Omental fat pad (tissue), 4 donors: ENCODE data around the gene PDCL2. TPM values are rescaled to one million over a fixed set of nuclear protein-coding genes. Genes with fewer than 3 reads are reported as not detected.

Source experiments
- ATAC-seq: fragments of 150-250 bp; one replicate; pipeline ENCODE4 v1.9.1; 2016; ENCODE audit warnings: mild to moderate bottlenecking, moderate library complexity; ENCODE audit not compliant: low FRiP score
- DNase-seq: peaks from one replicate; pipeline ENCODE4 v3.0.0-alpha.2; 2019; ENCODE audit warnings: low spot score
- total RNA-seq, 4 donors: library from RNA; depleted of rRNA; stranded (reverse); fragments of >200 nt; gene quantifications; one replicate each; pipeline ENCODE4 v1.1.0, GENCODE V29; 2016
- TF ChIP-seq, protein P1 (sequence below), 3 donors: fragments of 450-650 bp; IDR thresholded peaks; one replicate each; pipeline ENCODE4 v1.5.1; 2016 to 2017; ENCODE audit warnings: antibody characterized with exemption in 3 of 3, mild to moderate bottlenecking in 3 of 3, moderate library complexity in 2 of 3

Gene PDCL2
- total RNA-seq, 4 donors from 2014 or later = not detected

DNA sequence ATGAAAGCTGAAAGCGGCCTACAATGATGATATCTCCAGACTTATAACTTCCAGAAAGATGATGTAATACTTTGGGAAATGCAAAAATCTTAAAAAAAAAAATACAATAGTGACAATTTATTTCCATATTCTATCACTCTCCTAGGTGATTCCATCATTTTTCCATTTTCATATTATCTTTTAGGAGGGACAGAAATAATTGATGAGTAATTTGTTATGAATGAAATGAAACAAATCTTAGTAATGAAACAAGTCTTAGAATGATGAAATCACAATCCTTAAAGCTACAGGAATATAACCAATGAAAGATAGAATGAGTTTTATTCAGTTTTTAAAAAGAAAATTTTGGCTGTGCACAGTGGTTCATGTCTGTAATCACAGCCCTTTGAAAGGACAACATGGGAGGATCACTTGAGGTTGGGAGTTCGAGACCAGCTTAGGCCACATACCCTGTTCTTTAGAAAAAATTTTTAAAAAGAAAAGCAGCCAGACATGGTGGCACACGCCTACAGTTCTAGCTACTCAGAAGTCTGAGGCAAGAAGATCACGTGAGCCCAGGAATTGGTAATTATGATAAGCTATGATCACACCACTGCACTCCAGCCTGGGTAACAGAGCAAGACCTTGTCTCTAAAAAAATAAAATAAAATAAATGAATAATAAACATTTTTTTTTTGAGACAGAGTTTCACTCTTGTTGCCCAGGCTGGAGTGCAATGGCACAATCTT is 67.0 kb downstream of the PDCL2 start:
- TF ChIP-seq, protein P1, sequence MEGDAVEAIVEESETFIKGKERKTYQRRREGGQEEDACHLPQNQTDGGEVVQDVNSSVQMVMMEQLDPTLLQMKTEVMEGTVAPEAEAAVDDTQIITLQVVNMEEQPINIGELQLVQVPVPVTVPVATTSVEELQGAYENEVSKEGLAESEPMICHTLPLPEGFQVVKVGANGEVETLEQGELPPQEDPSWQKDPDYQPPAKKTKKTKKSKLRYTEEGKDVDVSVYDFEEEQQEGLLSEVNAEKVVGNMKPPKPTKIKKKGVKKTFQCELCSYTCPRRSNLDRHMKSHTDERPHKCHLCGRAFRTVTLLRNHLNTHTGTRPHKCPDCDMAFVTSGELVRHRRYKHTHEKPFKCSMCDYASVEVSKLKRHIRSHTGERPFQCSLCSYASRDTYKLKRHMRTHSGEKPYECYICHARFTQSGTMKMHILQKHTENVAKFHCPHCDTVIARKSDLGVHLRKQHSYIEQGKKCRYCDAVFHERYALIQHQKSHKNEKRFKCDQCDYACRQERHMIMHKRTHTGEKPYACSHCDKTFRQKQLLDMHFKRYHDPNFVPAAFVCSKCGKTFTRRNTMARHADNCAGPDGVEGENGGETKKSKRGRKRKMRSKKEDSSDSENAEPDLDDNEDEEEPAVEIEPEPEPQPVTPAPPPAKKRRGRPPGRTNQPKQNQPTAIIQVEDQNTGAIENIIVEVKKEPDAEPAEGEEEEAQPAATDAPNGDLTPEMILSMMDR (IDR thresholded peaks at IDR 0.05) = no peak
- no peak for DNase-seq
- no peak for ATAC-seq

DNA sequence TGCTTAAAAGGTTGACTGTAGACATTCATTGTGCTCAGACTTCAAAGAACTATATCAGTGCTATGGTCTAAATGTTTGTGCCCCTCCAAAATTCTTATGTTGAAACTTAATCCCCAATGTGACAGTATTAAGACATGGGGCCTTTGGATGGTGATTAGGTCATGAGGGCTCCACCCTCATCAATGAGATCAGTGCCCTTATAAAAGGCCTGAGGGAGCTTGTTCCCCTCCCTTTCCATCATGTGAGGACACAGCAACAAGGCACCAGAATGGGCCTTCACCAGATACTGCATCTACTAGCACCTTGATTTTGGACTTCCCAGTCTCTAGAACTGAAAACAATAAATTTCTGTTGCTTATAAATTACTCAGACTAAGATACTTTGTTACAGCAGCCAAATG is 73.6 kb downstream of the PDCL2 start:
- ATAC-seq = no peak
- no peak for DNase-seq
- TF ChIP-seq, protein P1 (IDR thresholded peaks at IDR 0.05) = no peak

DNA sequence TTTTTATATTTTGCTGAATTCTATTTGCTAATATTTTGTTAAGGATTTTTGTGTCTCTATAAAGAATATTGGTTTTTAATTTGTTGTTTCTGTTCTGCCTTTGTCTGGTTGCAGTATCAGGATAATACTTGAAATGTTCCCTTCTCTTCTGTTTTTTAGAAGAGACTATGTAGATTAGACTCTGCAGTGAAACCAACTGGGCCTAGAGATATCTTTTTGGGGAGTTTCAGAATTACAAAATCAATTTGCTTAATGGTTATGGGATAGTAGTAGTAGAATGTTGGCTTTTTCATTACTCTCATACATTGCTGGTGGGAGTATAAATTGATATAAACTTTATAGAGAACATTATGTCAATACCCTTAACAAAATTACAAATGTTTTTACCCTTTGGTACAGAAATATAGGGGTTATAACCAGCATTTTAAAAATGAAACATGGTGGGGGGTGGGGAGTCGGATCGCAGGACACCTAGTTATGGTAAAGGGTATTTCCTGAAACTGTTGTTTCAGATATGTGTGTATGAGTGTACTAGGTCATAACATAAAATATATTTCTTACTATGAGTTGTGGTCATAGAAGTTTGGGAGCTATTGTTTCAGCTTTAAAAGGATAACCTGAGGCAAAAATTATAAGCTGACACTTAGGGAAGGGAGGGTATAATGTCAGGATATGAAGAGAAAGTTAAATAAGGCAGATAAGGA is 74.4 kb downstream of the PDCL2 start:
- no peak for DNase-seq
- TF ChIP-seq, protein P1 (IDR thresholded peaks at IDR 0.05) = no peak
- ATAC-seq = no peak

DNA sequence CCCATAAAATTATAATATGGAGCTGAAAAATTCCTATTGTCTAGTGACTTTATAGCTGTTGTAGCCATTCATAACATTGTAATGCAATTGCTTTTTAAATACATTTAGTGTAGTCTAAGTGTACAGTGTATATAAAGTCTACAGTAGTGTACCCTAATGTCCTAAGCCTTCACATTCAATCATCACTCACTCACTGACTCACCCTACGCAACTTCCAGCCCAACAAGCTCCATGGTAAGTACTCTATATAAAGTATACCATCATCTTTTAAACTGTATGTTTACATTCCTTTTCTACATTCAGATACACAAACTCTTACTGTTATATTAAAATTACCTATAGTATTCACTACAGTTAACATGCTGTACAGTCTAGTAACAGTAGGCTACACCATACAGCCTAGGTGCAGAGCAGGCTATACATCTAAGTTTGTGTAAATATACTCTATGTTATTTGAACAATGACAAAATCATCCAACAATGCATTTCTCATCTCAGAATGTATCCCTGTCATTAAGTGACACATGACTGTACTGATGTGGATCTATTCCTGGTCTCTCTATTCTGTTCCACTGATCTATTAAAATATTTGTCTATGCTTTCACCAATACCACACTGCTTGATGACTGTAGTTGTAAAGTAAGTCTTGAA is 79.0 kb downstream of the PDCL2 start:
- no peak for ATAC-seq
- no peak for DNase-seq
- TF ChIP-seq, protein P1 (IDR thresholded peaks at IDR 0.05) = no peak

DNA sequence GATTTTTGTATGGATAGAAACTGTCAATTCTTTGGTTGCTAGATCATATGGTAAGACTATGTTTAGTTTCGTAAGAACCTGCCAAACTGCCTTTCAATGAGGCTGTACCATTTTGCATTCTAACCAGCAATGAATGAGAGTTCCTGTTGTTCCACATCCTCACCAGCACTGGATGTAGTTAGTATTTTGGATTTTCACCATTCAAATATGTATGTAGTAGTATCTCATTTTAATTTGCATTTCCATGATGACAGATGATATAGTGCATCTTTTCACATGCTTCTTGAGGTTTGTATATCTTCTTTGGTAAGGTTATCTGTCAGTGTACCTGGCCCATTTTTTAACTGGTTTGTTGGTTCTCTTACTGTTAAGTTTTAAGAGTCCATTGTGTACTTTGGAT is 80.0 kb downstream of the PDCL2 start:
- DNase-seq = no peak
- ATAC-seq = no peak
- TF ChIP-seq, protein P1 (IDR thresholded peaks at IDR 0.05) = no peak

DNA sequence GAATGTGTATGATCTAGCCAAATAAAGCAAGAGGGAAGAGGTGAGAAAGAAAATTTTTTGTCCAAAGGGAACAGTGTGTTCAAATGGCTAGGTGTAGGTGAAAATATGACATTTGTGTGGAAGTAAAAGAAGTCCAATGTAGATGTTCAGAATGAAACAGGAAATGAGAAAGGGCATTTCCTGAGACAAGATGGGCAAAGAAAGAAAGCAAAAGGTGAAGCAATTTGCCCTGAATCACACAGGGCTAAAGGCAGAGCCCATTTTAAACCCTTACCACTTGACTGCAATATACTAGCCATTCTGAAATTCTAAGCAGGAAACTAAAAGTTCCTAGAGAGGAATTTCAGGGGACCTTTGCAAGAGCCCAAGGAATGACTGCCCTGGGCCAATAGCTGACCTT is 81.4 kb downstream of the PDCL2 start:
- TF ChIP-seq, protein P1 (IDR thresholded peaks at IDR 0.05) = no peak
- DNase-seq (no peak), ATAC-seq (no peak)
